ENCODE results near the gene ALDH3A1. TPM values are rescaled to one million over a fixed set of nuclear protein-coding genes. Genes with fewer than 3 reads are reported as not detected.

The ALDH3A1 gene
- total RNA-seq, 1 experiment from 2014 or later: not detected

GRCh38 chr17:19703828-19704613 lies 44.1 kb downstream of the ALDH3A1 start:
- DNase-seq (ENCODE audit: low read depth): no peak

- no peak for DNase-seq (ENCODE audit: low read depth)
These were observed 44.8 kb downstream of the ALDH3A1 start for GRCh38 chr17:19703106-19703827.

DNA sequence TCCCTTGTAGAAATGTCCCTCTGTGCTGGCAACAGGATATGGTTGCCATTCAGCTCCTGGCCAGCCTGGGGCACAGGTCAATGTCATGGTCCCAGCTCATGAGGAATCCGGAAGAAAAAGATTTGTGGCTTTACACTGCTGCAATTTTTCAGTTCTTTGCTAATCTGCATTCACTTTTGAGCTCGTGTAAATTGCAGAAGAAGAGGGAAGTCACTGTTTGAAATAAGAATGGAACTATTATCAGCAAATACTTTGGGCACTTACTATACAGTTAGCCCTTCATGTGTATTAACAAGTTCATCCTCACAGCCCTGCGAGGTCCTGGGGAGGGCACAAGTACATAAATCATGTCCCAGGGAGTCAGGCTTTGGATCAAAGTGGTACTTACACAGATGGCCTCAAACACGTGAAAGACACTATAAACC lies 45.9 kb downstream of the ALDH3A1 start:
- DNase-seq (ENCODE audit: low read depth): no peak

Other genes starting within 250 kb of the ALDH3A1 start
- gene SLC47A1, start 214.4 kb downstream of the ALDH3A1 start, total RNA-seq (2014; rRNA removed; shearing (Covaris generic)): 0.02 TPM in 1 of 2 replicates, not detected in the other
- gene ALDH3A2, start 99.5 kb downstream of the ALDH3A1 start, total RNA-seq (2014; rRNA removed; shearing (Covaris generic)): 62.5 and 81.8 TPM in 2 replicates
- gene SLC47A2, start 31.7 kb downstream of the ALDH3A1 start, total RNA-seq (2014; rRNA removed; shearing (Covaris generic)): not detected in 2 replicates
- gene ULK2, start 119.6 kb upstream of the ALDH3A1 start, total RNA-seq (2014; rRNA removed; shearing (Covaris generic)): 2.5 and 10.0 TPM in 2 replicates
- gene AKAP10, start 229.5 kb upstream of the ALDH3A1 start, total RNA-seq (2014; rRNA removed; shearing (Covaris generic)): 13.1 and 22.2 TPM in 2 replicates